Eye (tissue), 1 donor: ENCODE measurements around the gene SYT14.
"Not testable (repeated sequence)": the region's sequence is repeated elsewhere in the genome, so short reads cannot be mapped to it uniquely, and the experiment has no call there.

ENCODE experiments used
- DNase-seq: peaks from one replicate; pipeline ENCODE4 v3.0.0-alpha.2; 2015

SYT14 gene

GRCh38 chr1:209937996-209938959, at the start of gene SYT14:
SYT14 (plus strand) TSS chr1:209938217; CDS start chr1:209938265, 48 bp downstream.
- peak; percentile 79 for DNase-seq

- DNase-seq, result not testable (repeated sequence)
Measured at GRCh38 chr1:209888291-209889076, 49.5 kb upstream of the SYT14 start.

- no peak for DNase-seq
Measured at GRCh38 chr1:209889077-209889418, 49.0 kb upstream of the SYT14 start.

- DNase-seq, result no peak
Measured at GRCh38 chr1:209890641-209891330, 47.2 kb upstream of the SYT14 start.

GRCh38 chr1:209893751-209894150, 44.3 kb upstream of the SYT14 start:
- no peak for DNase-seq

- no peak for DNase-seq
Measured at GRCh38 chr1:209895709-209896108, 42.3 kb upstream of the SYT14 start.

- no peak for DNase-seq
Measured at GRCh38 chr1:209896346-209896745, 41.7 kb upstream of the SYT14 start.

- DNase-seq, result not testable (repeated sequence)
Measured at GRCh38 chr1:209898271-209898670, 39.7 kb upstream of the SYT14 start.

GRCh38 chr1:209898851-209899250, 39.2 kb upstream of the SYT14 start:
- DNase-seq, result not testable (repeated sequence)

GRCh38 chr1:209899948-209900347, 38.1 kb upstream of the SYT14 start:
- no peak for DNase-seq

- DNase-seq, result no peak
Measured at GRCh38 chr1:209900734-209901133, 37.3 kb upstream of the SYT14 start.

GRCh38 chr1:209901211-209901610, 36.8 kb upstream of the SYT14 start:
- no peak for DNase-seq

GRCh38 chr1:209904774-209905173, 33.2 kb upstream of the SYT14 start:
- DNase-seq, result not testable (repeated sequence)

GRCh38 chr1:209911746-209912145, 26.3 kb upstream of the SYT14 start:
- no peak for DNase-seq

- no peak for DNase-seq
Measured at GRCh38 chr1:209912306-209912705, 25.7 kb upstream of the SYT14 start.

GRCh38 chr1:209919637-209920036, 18.4 kb upstream of the SYT14 start:
- DNase-seq, result not testable (repeated sequence)

GRCh38 chr1:209920844-209921243, 17.2 kb upstream of the SYT14 start:
- DNase-seq, result no peak

GRCh38 chr1:209924390-209924789, 13.6 kb upstream of the SYT14 start:
- DNase-seq, result no peak

GRCh38 chr1:209926045-209926444, 12.0 kb upstream of the SYT14 start:
- DNase-seq, result no peak

GRCh38 chr1:209927466-209927865, 10.6 kb upstream of the SYT14 start:
- no peak for DNase-seq

- DNase-seq, result no peak
Measured at GRCh38 chr1:209929751-209930150, 8.3 kb upstream of the SYT14 start.

- DNase-seq, result no peak
Measured at GRCh38 chr1:209931141-209931540, 6.9 kb upstream of the SYT14 start.

GRCh38 chr1:209936125-209936524, 1.9 kb upstream of the SYT14 start:
- no peak for DNase-seq
